ENCODE results near the gene MRC2. TPM values are rescaled to one million over a fixed set of nuclear protein-coding genes. Genes with fewer than 3 reads are reported as not detected.

The MRC2 gene
- total and polyA plus RNA-seq, 9 donors = 12.9 to 134 (median 90.2) TPM

DNA sequence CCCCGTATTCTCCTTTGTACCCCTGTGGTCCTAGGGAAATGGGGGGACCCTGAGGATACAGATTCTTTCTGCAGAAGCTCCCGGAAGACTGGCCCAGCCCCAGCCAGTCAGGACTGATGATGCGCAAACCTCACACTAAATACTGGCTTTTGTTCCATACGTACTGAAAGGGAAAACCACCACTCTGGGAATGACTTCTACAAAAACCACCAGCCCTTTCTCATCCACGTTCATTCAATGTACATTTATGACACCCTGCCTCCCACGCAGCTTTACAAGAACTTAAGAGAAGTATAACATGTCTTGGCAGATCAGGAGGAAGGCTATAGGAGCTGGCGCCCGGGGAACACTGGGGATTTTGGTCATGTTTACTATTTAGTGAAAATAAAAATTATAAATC lies 110.0 kb downstream of the MRC2 start:
- WGBS, 3 donors = 79 to 84% (median 84%) methylated on average over 8 of the region's 8 CpGs
- Histone ChIP-seq H3K4me1 (ENCODE audit: insufficient read depth) (no peaks in the 10 kb centered on the region), H3K36me3 (no peaks in the 10 kb centered on the region), H3K27me3 (no peaks in the 10 kb centered on the region), H3K4me3 (no peak overlapping the region), H3K9me3 (no peaks in the 10 kb centered on the region), H3K27ac (no peak overlapping the region)
- DNase-seq = no peak
- no peak for TF ChIP-seq POLR2A (IDR thresholded peaks at IDR 0.05)
- TF ChIP-seq, protein P1, sequence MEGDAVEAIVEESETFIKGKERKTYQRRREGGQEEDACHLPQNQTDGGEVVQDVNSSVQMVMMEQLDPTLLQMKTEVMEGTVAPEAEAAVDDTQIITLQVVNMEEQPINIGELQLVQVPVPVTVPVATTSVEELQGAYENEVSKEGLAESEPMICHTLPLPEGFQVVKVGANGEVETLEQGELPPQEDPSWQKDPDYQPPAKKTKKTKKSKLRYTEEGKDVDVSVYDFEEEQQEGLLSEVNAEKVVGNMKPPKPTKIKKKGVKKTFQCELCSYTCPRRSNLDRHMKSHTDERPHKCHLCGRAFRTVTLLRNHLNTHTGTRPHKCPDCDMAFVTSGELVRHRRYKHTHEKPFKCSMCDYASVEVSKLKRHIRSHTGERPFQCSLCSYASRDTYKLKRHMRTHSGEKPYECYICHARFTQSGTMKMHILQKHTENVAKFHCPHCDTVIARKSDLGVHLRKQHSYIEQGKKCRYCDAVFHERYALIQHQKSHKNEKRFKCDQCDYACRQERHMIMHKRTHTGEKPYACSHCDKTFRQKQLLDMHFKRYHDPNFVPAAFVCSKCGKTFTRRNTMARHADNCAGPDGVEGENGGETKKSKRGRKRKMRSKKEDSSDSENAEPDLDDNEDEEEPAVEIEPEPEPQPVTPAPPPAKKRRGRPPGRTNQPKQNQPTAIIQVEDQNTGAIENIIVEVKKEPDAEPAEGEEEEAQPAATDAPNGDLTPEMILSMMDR (IDR thresholded peaks at IDR 0.05) = no peak
- no peak for TF ChIP-seq EP300 (IDR thresholded peaks at IDR 0.05)
- intact Hi-C loops (cut with DNase I) = no loop called here

DNA sequence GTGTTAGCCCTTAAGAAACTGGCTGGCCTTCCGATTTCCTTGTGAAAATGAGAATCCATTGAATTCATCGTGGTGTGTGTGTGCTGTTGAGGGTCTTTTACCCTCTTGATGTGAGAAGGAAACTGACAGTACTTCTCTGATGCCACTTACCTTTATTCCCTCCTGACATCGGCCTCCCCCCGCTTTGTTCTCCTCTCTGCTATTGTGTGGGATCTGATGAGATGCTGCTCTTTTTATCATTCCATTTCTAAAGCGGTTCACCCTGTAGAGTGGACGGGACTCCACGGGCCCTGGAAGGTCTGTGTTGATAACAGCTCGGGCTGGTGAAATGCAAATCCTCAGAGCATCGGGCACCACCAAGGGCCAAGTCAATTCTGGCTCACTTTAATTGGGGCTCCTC lies 110.8 kb downstream of the MRC2 start:
- DNase-seq = no peak
- 91 to 94% (median 91%) methylated on average over 9 of the region's 9 CpGs for WGBS, 3 donors
- no peaks in the 10 kb centered on the region for H3K9me3 ChIP-seq
- TF ChIP-seq POLR2A (IDR thresholded peaks at IDR 0.05) (no peak), EP300 (IDR thresholded peaks at IDR 0.05) (no peak)
- TF ChIP-seq, protein P1 (IDR thresholded peaks at IDR 0.05) = no peak
- no peaks in the 10 kb centered on the region for H3K27me3 ChIP-seq
- intact Hi-C loops (cut with DNase I) = no loop called here
- H3K36me3 ChIP-seq = no peaks in the 10 kb centered on the region
- no peaks in the 10 kb centered on the region for H3K4me1 ChIP-seq (ENCODE audit: insufficient read depth)
- H3K27ac ChIP-seq = no peak overlapping the region
- no peak overlapping the region for H3K4me3 ChIP-seq

DNA sequence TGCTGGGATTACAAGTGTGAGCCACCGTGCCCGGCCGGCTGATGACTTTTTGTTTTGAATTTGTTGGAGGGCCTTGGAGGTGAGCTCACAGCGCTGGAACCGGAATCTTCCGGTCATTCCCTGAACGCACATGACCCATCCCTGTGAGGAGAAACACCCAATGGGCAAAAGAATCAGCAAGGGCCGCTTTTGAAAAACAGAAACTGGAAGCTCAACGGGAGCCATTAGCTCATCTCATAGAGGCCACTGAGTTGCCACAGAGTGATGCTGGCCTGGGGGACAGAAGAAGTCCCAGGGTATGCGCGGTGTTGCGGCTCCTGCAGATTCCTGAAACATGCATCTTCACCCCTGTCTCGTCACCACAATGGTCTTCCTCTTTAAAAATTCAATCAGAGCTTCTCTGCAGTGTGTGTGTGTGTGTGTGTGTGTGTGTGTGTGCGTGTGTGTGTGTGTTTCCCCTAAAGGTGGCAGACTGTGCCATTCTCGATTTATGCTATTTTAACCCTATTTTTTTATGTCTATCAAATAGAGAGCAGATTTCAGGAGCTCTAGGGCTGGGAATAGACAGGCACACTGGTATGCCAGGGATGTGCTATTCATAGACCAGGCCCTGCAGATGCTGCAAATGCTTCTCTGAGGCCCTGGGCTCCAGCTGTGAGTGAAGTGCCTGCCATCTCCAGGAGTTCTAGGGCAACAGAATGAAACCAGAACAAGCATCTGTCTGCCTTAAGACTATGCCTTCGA lies 112.3 kb downstream of the MRC2 start:
- WGBS, 3 donors = 89 to 94% (median 93%) methylated on average over 16 of the region's 16 CpGs
- Histone ChIP-seq H3K4me3 (no peak overlapping the region), H3K9me3 (no peaks in the 10 kb centered on the region), H3K36me3 (no peaks in the 10 kb centered on the region), H3K27ac (no peak overlapping the region), H3K4me1 (ENCODE audit: insufficient read depth) (no peaks in the 10 kb centered on the region), H3K27me3 (no peaks in the 10 kb centered on the region)
- intact Hi-C loops (cut with DNase I) = no loop called here
- no peak for DNase-seq
- no peak for TF ChIP-seq EP300 (IDR thresholded peaks at IDR 0.05)
- TF ChIP-seq, protein P1 (IDR thresholded peaks at IDR 0.05) = no peak

DNA sequence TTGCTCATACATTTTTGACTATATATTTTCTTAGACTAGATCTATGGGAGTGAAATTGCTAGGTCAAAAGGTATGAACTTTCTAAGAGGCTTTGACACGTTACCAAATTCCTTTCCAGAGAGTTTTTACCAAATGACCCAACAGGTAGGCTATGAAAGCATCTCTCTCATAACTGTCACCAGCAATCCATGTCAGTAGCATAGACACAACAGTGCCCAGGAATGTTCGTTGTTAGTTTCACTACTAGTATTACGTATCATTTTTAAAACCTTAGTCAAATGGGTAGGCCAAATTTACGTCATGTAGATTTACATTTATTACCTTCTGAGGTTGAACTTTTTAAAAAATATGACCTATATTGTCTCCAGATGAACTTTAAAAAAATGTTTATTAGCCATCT lies 113.8 kb downstream of the MRC2 start:
- Histone ChIP-seq H3K4me1 (ENCODE audit: insufficient read depth) (no peaks in the 10 kb centered on the region), H3K27ac (no peak overlapping the region), H3K4me3 (no peak overlapping the region), H3K36me3 (no peaks in the 10 kb centered on the region), H3K9me3 (no peaks in the 10 kb centered on the region), H3K27me3 (no peaks in the 10 kb centered on the region)
- intact Hi-C loops (cut with DNase I) = no loop called here
- 87 to 94% (median 87%) methylated on average over 4 of the region's 4 CpGs for WGBS, 3 donors
- DNase-seq = no peak
- TF ChIP-seq POLR2A (IDR thresholded peaks at IDR 0.05) (no peak), EP300 (IDR thresholded peaks at IDR 0.05) (no peak)

Small RNA genes lying within 50 kb of the gene (small RNA-seq; reads per million reads assigned to genes)
- gene RF00019 (not detected), gene RNU6-446P (not detected)

Other genes starting within 250 kb of the MRC2 start
- not detected for gene EFCAB3, start 247.1 kb upstream of the MRC2 start, total RNA-seq
- gene EFCAB3, start 247.1 kb upstream of the MRC2 start, polyA plus RNA-seq = not detected
- 10 to 100 TPM in 6 of 7 donors, 1 to 10 TPM in 1; 9.8 to 23.0 (median 15.2) TPM for gene METTL2A, start 203.8 kb upstream of the MRC2 start, total RNA-seq
- 10 to 100 TPM in 1 of 2 donors, 1 to 10 TPM in 1; 7.3 to 17.6 TPM for gene METTL2A, start 203.8 kb upstream of the MRC2 start, polyA plus RNA-seq
- gene TLK2, start 148.8 kb upstream of the MRC2 start, total RNA-seq = 10 to 100 TPM; 30.2 to 50.2 (median 39.0) TPM
- 10 to 100 TPM; 23.4 to 35.7 TPM for gene TLK2, start 148.8 kb upstream of the MRC2 start, polyA plus RNA-seq
- 1 to 10 TPM in 1 of 7 donors, under 1 TPM in 3, not detected in 3; 0.35 to 6.5 (median 0.71) TPM for gene MARCHF10, start 180.6 kb downstream of the MRC2 start, total RNA-seq
- gene MARCHF10, start 180.6 kb downstream of the MRC2 start, polyA plus RNA-seq = under 1 TPM; 0.06 to 0.15 TPM